Astrocyte (in vitro differentiated cells and primary cell): ENCODE measurements around the gene DHRS7B. TPM values are rescaled to one million over a fixed set of nuclear protein-coding genes. Genes with fewer than 3 reads are reported as not detected.
"Not testable (repeated sequence)": the region's sequence is repeated elsewhere in the genome, so short reads cannot be mapped to it uniquely, and the experiment has no call there.

ENCODE experiments used
- DNase-seq: peaks from one replicate; pipeline ENCODE4 v3.0.0-alpha.2; 2010; ENCODE audit warnings: low read depth
- FAIRE-seq: peaks from 2 replicates; lab custom pipeline; 2011; peaks lifted over from hg19 to GRCh38; lab: Jason Lieb, UNC
- H2AFZ ChIP-seq: 2 replicates; pipeline ENCODE4 v1.6.0; 2012; ENCODE audit warnings: low read depth, low read length, inconsistent platforms
- H3K27ac ChIP-seq: 2 replicates; pipeline ENCODE4 v1.5.1; 2011; ENCODE audit warnings: low read depth, low read length, inconsistent platforms
- H3K27me3 ChIP-seq: 2 replicates; pipeline ENCODE4 v1.6.0; 2011; ENCODE audit warnings: low read length, inconsistent platforms; ENCODE audit not compliant: insufficient read depth
- H3K36me3 ChIP-seq: 2 replicates; pipeline ENCODE4 v1.5.1; 2011; ENCODE audit warnings: low read length, inconsistent platforms; ENCODE audit not compliant: insufficient read depth
- H3K4me1 ChIP-seq: 2 replicates; pipeline ENCODE4 v1.5.1; 2011; ENCODE audit warnings: low read length, inconsistent platforms; ENCODE audit not compliant: insufficient read depth
- H3K4me2 ChIP-seq: 2 replicates; pipeline ENCODE4 v1.6.0; 2012; ENCODE audit warnings: low read length, inconsistent platforms
- H3K4me3 ChIP-seq: 2 replicates; pipeline ENCODE4 v1.5.1; 2011; ENCODE audit warnings: low read depth, mild to moderate bottlenecking, low read length, inconsistent platforms; ENCODE audit not compliant: insufficient read depth
- H3K79me2 ChIP-seq: 2 replicates; pipeline ENCODE4 v1.6.0; 2012; ENCODE audit warnings: mild to moderate bottlenecking, low read length, inconsistent platforms; ENCODE audit not compliant: insufficient read depth
- H3K9ac ChIP-seq: 2 replicates; pipeline ENCODE4 v1.6.0; 2012; ENCODE audit warnings: mild to moderate bottlenecking, low read length, inconsistent platforms
- H3K9me3 ChIP-seq: 2 replicates; pipeline ENCODE4 v1.5.1; 2012; ENCODE audit warnings: low read depth, mild to moderate bottlenecking, low read length, inconsistent platforms; ENCODE audit not compliant: insufficient read depth
- H4K20me1 ChIP-seq: 2 replicates; pipeline ENCODE4 v1.6.0; 2012; ENCODE audit warnings: low read length, inconsistent platforms; ENCODE audit not compliant: insufficient read depth
- H3K27ac Mint-ChIP-seq: one replicate; pipeline ENCODE4 v1.8.0; 2021; ENCODE audit warnings: mild to moderate bottlenecking, mixed read lengths; ENCODE audit not compliant: unreplicated experiment
- H3K27me3 Mint-ChIP-seq: one replicate; pipeline ENCODE4 v1.8.0; 2021; ENCODE audit warnings: low read depth, mixed read lengths; ENCODE audit not compliant: unreplicated experiment
- H3K36me3 Mint-ChIP-seq: one replicate; pipeline ENCODE4 v1.8.0; 2021; ENCODE audit warnings: low read depth, mixed read lengths; ENCODE audit not compliant: unreplicated experiment
- H3K4me1 Mint-ChIP-seq: one replicate; pipeline ENCODE4 v1.8.0; 2021; ENCODE audit warnings: low read depth, mixed read lengths; ENCODE audit not compliant: unreplicated experiment
- H3K4me3 Mint-ChIP-seq: one replicate; pipeline ENCODE4 v1.8.0; 2021; ENCODE audit warnings: mild to moderate bottlenecking, moderate library complexity, mixed read lengths; ENCODE audit not compliant: unreplicated experiment
- H3K9me3 Mint-ChIP-seq: one replicate; pipeline ENCODE4 v1.8.0; 2021; ENCODE audit warnings: mild to moderate bottlenecking, mixed read lengths; ENCODE audit not compliant: unreplicated experiment
- EZH2 ChIP-seq: IDR thresholded peaks from 2 replicates; pipeline ENCODE4 v1.6.1; 2012; ENCODE audit warnings: mild to moderate bottlenecking, low read length, inconsistent platforms; ENCODE audit not compliant: insufficient read depth
- total RNA-seq: library from RNA; stranded (reverse); gene quantifications from 2 replicates; pipeline ENCODE4 v1.2.1, GENCODE V29; 2021
- TF ChIP-seq, protein P1 (sequence below): IDR thresholded peaks from 2 replicates; pipeline ENCODE4 v1.5.1; 2011; ENCODE audit warnings: low read depth, mild to moderate bottlenecking, inconsistent platforms, low read length, moderate library complexity; ENCODE audit not compliant: insufficient read depth

The DHRS7B gene
- total RNA-seq, 1 donor from 2014 or later = 15.5 TPM

DNA sequence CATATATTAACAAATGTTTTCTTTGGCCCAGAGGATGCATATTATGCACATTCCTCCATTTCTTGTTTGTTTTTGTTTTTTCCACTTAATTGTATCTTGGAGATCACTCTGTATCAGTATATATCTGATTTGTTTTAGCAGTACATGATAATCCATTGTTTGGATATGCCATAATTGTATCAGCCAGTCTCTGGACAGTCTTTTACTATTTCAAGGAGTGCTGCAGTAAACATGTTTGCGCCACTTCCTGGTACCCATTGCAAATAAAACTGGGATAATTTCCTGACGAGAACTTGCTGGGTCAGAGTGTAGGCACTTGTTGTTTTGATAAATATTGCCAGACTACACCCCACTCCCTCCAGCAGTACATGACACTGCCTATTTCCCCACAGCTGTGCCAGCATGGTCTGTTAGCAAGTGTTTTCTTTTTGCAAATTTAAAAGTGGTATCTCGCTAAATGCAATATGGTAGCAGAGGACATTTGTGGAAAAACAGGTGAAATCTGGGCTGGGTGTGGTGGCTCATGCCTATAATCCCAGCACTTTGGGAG, 92.1 kb downstream of the DHRS7B start:
- H3K4me1 Mint-ChIP-seq = peaks cover 11% of the 10 kb centered on the region
- Histone ChIP-seq H3K4me1 (peaks cover 14% of the 10 kb centered on the region), H3K27ac (no peak overlapping the region), H3K36me3 (no peaks in the 10 kb centered on the region), H3K9ac (no peak overlapping the region), H3K79me2 (peaks cover 46% of the 10 kb centered on the region), H3K4me3 (no peak overlapping the region), H4K20me1 (peaks cover 20% of the 10 kb centered on the region), H3K4me2 (no peak overlapping the region), H3K27me3 (no peaks in the 10 kb centered on the region), H3K9me3 (peaks cover 5% of the 10 kb centered on the region), H2AFZ (no peak overlapping the region)
- no peaks in the 10 kb centered on the region for H3K27me3 Mint-ChIP-seq
- no peak overlapping the region for H3K4me3 Mint-ChIP-seq
- H3K36me3 Mint-ChIP-seq = peaks cover 35% of the 10 kb centered on the region
- DNase-seq (no peak), FAIRE-seq (no peak)
- TF ChIP-seq, protein P1, sequence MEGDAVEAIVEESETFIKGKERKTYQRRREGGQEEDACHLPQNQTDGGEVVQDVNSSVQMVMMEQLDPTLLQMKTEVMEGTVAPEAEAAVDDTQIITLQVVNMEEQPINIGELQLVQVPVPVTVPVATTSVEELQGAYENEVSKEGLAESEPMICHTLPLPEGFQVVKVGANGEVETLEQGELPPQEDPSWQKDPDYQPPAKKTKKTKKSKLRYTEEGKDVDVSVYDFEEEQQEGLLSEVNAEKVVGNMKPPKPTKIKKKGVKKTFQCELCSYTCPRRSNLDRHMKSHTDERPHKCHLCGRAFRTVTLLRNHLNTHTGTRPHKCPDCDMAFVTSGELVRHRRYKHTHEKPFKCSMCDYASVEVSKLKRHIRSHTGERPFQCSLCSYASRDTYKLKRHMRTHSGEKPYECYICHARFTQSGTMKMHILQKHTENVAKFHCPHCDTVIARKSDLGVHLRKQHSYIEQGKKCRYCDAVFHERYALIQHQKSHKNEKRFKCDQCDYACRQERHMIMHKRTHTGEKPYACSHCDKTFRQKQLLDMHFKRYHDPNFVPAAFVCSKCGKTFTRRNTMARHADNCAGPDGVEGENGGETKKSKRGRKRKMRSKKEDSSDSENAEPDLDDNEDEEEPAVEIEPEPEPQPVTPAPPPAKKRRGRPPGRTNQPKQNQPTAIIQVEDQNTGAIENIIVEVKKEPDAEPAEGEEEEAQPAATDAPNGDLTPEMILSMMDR = no peak
- no peak for TF ChIP-seq EZH2
- H3K27ac Mint-ChIP-seq = no peak overlapping the region
- peaks cover 13% of the 10 kb centered on the region for H3K9me3 Mint-ChIP-seq

DNA sequence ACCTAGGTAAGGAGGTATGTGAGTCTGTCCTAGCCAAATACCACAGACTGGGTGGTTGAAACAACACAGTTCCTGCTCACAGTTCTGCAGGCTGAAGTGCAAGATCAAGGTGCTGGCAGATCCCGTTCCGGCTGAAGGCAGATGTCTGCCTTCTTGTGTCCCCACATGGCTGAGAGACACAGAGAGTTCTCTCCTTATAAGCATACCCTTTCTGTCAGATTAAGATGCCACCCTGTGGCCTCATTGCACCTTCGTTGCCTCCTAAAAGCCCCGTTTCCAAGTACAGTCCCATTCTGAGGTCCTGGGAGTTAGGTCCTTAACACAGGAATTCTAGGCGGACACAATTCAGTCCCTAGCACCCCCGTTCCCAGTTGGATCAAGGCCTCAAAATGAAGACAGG, 96.3 kb downstream of the DHRS7B start:
- FAIRE-seq = no peak
- no peak for TF ChIP-seq EZH2
- TF ChIP-seq, protein P1 = no peak
- H3K79me2 ChIP-seq = peaks cover 12% of the 10 kb centered on the region
- no peak overlapping the region for H3K4me3 ChIP-seq
- H3K27ac Mint-ChIP-seq = peak overlapping the region; percentile 34
- H3K9ac ChIP-seq = no peak overlapping the region
- H3K36me3 ChIP-seq = no peaks in the 10 kb centered on the region
- no peaks in the 10 kb centered on the region for H3K4me1 Mint-ChIP-seq
- no peak overlapping the region for H2AFZ ChIP-seq
- H4K20me1 ChIP-seq = peaks cover 14% of the 10 kb centered on the region
- H3K27ac ChIP-seq = no peak overlapping the region
- peaks cover 27% of the 10 kb centered on the region for H3K36me3 Mint-ChIP-seq
- no peak overlapping the region for H3K4me3 Mint-ChIP-seq
- peaks cover 5% of the 10 kb centered on the region for H3K9me3 ChIP-seq
- H3K4me2 ChIP-seq = no peak overlapping the region
- DNase-seq = no peak
- H3K27me3 ChIP-seq = no peaks in the 10 kb centered on the region
- no peaks in the 10 kb centered on the region for H3K27me3 Mint-ChIP-seq
- peaks cover 13% of the 10 kb centered on the region for H3K9me3 Mint-ChIP-seq
- no peaks in the 10 kb centered on the region for H3K4me1 ChIP-seq

DNA sequence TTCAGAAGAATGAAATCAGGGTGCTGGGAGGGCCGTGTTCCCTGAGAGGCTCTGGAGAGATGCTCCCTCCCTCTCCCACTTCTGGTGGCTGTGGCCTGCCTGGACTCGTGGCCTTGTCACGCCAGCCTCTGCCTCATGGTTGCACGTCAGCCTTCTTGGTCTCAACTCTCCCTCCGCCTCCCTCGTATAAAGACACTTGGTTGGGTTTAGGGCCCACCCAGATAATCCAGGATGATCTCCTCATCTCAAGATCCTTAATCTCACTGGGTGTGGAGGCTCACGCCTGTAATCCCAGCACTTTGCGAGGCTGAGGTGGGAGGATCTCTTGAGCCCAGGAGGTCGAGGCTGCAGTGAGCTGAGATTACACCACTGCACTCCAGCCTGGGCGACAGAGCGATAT, 100.5 kb downstream of the DHRS7B start:
- not testable (repeated sequence) for H3K27ac Mint-ChIP-seq, H3K9me3 Mint-ChIP-seq

More for the DNA sequence above, 100.5 kb downstream of the DHRS7B start:
- H3K4me3 ChIP-seq, H3K27ac ChIP-seq, H3K79me2 ChIP-seq, H2AFZ ChIP-seq, H3K9ac ChIP-seq, H3K27me3 Mint-ChIP-seq, H3K4me1 Mint-ChIP-seq, H3K36me3 ChIP-seq, H3K9me3 ChIP-seq, H3K27me3 ChIP-seq, H3K4me2 ChIP-seq, FAIRE-seq, DNase-seq, H4K20me1 ChIP-seq, H3K4me1 ChIP-seq, H3K4me3 Mint-ChIP-seq: not testable (repeated sequence)
- peaks cover 15% of the 10 kb centered on the region for H3K36me3 Mint-ChIP-seq
